D721Med (cell line): ENCODE results near the gene MTAP.

Experiments used
- DNase-seq: peaks from one replicate; pipeline ENCODE4 v3.0.0; 2011; ENCODE audit warnings: low spot score; ENCODE audit not compliant: insufficient read length
- FAIRE-seq: peaks from 2 replicates; lab custom pipeline; 2011; peaks lifted over from hg19 to GRCh38; lab: Jason Lieb, UNC
- CTCF ChIP-seq: IDR thresholded peaks from 2 replicates; pipeline ENCODE4 v1.5.1; 2012; ENCODE audit warnings: mild to moderate bottlenecking, control low read depth; ENCODE audit not compliant: insufficient read depth; ENCODE audit errors: missing control alignments

Gene MTAP

GRCh38 chr9:21873540-21874221 lies 71.2 kb downstream of the MTAP start:
- no peak for DNase-seq
- TF ChIP-seq CTCF = no peak
- no peak for FAIRE-seq

- no peak for TF ChIP-seq CTCF
- DNase-seq (no peak), FAIRE-seq (no peak)
Observed at GRCh38 chr9:21875893-21876292, 73.5 kb downstream of the MTAP start.

- no peak for TF ChIP-seq CTCF
- FAIRE-seq (no peak), DNase-seq (no peak)
Observed at GRCh38 chr9:21883642-21884041, 81.2 kb downstream of the MTAP start.

GRCh38 chr9:21889673-21890072 lies 87.2 kb downstream of the MTAP start:
- DNase-seq (no peak), FAIRE-seq (no peak)
- TF ChIP-seq CTCF = no peak

GRCh38 chr9:21890696-21891095 lies 88.3 kb downstream of the MTAP start:
- no peak for FAIRE-seq
- DNase-seq = no peak
- TF ChIP-seq CTCF = no peak

- FAIRE-seq = no peak
Observed at GRCh38 chr9:21901546-21901945, 99.1 kb downstream of the MTAP start.

GRCh38 chr9:21902136-21902535 lies 99.7 kb downstream of the MTAP start:
- FAIRE-seq (no peak), DNase-seq (no peak)
- TF ChIP-seq CTCF = no peak

More at GRCh38 chr9:21901546-21901945, 99.1 kb downstream of the MTAP start:
- TF ChIP-seq CTCF = no peak
- DNase-seq = no peak
